NCI-H345 treated with DMSO at 0.1 percent for 48 hours (cell line): ENCODE measurements around the gene CTDSPL.
A peak's percentile ranks its signal among the peaks of the same experiment; 100 is the strongest.
"Not testable (repeated sequence)": the region's sequence is repeated elsewhere in the genome, so short reads cannot be mapped to it uniquely, and the experiment has no call there.

ENCODE experiments used
- DNase-seq: peaks from one replicate; lab custom pipeline; 2025; ENCODE audit not compliant: unreplicated experiment; lab: John Stamatoyannopoulos, UW

CTDSPL gene

DNA sequence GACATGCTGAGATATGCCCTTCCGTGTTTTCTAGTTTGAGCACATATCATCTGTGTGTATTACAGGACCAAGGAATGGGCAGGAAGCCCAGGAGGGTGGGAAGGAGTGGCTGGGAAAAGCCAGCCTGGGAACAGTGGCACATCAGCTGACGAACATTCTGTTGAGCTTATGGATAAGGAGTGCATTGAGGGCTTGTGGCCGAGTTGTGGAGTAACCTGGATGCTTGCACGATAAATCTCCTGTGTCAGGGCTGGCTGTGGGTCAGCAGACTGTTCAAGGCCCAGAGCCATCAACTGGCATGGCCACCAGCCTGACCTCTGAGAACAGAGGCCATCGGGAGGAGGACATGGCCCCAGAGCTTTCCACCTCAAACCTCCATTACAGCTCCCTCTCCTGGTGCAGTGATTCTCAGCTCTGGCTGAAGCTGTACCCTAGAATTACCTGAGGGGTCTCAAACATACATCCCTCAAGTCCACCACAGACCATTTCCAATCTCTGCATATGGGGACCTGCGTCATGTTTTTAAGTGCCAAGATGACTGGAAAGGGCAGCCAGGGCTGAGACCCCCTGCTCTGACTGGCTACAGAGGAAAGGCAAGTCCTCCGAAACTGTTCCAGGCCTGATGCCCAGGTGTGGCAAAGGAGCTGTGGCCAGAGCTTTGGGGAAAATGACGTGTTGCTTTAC lies 124.1 kb downstream of the CTDSPL start:
- no peak for DNase-seq

DNA sequence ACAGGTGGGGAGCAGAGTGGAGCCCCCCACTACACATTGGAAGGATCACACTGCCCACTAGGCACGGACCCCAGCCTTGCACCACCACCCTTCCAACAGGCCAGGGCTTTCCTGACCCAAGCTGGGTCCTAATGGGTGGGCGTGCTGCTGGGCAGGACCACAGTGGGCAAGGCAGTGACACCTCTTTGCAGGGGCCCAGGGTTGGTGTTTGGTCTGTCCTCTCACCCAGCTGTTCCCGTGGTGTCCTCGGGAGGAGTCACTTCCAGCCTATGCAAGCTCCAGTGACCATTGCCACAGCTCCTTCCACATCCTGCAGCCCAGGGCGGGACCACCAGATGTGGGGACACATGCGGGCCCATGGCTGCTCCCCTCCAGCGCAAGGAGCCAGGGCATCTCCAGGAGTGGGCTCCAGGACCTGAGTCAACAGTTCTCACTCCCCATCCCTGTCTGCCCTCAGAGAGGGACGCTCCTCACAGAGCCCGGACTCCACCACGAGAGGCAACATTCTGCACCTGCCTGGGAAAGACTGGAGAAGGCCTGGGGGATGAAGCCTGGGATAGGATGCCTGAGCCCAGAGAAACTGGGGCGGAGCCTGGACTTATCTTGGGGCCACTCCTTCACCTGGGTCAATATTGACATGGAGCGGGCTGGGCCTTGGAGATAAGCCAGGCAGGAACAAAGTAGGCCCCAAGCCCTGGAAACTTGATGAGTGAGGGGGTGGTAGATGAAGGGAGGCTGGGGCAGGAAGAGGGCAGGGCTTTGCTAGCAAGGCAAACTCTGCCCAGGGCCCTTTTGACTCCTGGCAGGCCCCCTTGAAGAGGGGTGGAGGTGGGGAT lies 125.0 kb downstream of the CTDSPL start:
- no peak for DNase-seq

DNA sequence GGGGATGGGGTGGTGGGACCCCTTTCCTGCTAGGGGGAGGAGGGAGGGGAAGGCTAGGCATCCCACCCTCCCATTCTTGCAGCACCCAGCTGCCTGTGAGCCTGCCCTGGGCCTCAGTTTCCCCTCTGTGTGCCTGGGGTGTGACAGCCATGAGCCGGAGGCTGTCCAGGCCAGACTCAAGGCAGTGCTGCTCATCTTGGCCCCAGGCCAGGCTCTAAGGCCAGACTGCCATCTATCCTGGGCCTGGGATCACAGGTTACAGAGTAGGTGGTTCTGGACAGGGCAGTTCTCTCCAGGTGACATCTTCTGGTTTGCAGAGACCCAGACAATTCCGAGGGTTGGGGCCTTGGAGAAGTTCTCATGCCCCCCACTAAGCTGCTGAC lies 125.6 kb downstream of the CTDSPL start:
- no peak for DNase-seq

DNA sequence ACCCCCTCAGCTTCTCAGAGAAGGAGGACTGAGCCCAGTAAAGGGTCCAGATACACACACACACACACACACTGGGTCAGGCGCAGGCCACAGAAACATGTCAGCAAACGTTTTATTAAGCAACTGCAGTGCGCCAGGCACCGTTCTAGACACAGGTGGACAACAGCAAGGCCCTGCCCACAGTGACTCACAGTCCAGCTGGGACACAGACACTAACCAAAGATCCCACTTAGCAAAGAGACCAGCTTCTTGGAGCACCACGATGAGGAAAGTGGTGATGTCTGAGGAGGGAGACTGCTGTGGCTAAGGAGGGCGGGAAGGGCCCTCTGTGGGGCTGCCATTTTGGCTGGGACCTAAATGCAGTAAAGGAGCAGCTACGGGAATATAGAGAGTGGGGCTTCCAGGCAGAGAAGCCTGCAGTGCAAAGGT lies 126.1 kb downstream of the CTDSPL start:
- DNase-seq = no peak

DNA sequence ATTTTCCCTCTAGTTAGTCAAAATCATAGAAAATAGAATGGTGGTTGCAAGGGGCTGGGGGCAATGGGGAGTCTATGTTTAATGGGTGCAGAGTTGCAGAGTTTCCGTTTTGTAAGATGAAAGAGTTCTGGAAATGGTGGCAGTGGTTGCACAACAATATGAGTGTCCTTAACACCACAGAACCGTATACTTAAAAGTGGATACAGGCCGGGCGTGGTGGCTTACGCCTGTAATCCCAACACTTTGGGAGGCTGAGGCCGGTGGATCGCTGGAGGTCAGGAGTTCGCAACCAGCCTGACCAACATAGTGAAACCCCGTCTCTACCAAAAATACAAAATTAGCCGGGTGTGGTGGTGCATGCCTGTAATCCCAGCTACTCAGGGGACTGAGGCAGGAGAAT lies 126.7 kb downstream of the CTDSPL start:
- not testable (repeated sequence) for DNase-seq

DNA sequence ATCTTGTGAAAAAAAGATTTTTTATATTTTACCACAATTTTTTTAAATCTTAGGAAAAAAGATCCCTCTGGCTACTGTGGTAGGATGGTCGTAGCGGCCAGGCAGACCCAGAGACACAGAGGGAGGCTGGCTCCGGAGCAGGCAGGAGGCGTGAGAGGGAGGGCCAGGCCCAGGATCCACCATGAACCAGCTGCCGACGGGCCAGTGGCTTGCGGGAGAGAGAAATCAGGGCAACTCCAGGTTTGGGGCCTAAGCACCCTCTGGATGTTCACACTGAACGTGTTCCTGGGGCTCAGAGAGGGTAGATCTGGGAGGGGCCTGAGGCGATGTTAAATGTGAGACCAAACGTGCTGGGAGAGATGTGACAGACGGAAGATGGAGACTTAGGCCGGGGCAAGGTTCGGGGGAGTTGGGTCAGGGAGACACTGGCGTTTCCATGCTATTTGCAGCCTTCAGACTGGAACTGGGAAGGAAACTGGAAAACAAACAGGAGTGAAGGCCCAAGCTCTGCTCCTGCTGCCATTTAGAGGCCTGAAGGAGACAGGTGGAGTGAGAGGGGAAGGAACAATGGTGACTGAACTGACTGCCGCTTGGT lies 127.3 kb downstream of the CTDSPL start:
- DNase-seq = no peak

DNA sequence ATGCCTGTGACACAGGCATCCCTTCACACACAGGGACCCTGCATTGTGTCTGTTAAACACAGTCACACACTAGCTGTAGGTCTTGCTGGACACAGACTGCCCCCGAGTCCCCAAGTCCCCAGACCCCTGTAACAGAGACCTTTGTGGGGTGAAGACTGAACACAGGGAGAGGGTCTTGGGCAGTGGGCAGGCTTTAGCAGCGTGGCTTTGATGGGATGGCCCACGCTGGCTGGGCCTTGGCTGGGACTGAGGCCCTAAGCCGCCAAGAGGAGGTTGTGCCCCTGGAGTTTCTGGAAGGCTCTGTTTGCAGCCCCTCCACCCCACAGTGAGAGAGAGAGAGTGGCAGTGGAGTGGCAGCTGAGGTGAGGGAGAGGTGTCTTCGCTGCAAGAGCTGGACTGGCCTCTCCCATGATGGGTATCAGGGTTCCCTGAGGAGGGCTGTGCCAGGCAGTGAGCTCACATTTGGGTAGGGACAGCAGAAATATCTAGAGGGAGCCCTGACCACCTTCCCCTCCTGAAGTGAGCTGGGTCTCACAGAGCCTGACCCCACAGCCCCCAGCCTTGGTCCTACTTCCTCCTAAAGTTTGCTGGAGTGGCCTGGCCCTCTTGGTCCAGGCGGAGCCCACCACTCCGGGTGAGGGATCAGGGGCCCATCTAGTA lies 128.3 kb downstream of the CTDSPL start:
- DNase-seq = no peak

DNA sequence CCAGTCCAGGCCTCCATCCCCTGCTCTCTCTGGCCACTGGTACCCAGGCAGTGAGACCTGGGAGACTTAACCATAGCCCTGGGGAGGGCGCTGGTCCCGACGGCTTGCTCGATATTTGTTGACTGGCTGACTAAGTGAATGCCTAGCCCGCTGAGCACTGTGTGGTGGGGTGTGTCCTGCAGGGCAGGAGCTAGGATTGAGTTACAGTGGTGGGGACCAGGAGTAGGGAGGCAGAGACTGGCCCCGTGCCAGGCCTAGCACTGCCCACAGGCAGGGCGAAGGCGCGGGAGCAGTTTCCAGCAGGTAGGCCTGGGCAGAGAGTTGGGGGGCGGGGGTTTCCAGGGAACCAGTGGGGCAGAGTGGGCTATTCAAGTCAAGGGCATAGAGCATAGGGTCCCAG lies 128.8 kb downstream of the CTDSPL start, which contains the start of gene VILL:
VILL (plus strand) TSS at position 260 of the 400 bp plus-strand sequence. CDS start 2,887 bp downstream, outside the sequence.
- DNase-seq = no peak

DNA sequence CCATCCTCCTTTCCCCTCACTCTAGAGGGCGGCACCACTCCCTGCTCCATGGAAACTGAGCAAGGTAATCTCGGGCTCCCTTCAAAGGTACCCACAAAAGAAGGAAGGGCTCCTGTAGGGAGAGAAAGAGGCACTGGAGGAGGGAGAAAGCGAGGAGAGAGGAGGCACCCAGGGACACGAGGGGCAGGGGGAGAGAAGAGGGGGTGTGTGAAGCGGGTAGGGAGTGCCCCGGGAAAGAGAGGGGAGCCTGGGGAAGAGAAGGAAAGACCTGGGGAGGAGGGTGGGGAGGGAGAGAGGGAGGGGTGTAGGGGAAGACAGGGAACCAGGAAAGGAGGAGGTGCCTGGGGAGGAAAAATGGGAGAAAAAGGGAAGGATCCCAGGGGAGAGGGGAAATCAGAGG lies 129.4 kb downstream of the CTDSPL start:
- DNase-seq = no peak

DNA sequence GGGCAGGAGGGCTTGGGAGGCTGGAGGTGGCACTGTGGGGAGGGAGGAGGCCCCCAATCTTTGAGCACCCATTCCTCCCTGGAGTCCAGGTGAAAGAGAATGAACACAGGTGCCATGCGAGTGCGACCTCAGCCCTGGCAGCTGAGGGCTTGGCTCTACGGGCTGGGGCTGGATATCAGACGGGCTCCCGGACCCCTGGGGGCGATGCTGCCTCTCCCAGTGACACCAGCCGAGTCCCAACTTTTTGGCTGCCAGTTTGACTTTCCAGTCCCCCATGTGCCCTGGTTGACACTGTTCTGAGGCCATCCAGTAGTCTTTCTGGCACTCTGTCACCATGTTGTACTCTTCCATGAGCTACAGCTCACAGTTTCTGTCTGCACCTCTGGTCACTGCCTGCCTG lies 130.1 kb downstream of the CTDSPL start:
- DNase-seq = no peak

DNA sequence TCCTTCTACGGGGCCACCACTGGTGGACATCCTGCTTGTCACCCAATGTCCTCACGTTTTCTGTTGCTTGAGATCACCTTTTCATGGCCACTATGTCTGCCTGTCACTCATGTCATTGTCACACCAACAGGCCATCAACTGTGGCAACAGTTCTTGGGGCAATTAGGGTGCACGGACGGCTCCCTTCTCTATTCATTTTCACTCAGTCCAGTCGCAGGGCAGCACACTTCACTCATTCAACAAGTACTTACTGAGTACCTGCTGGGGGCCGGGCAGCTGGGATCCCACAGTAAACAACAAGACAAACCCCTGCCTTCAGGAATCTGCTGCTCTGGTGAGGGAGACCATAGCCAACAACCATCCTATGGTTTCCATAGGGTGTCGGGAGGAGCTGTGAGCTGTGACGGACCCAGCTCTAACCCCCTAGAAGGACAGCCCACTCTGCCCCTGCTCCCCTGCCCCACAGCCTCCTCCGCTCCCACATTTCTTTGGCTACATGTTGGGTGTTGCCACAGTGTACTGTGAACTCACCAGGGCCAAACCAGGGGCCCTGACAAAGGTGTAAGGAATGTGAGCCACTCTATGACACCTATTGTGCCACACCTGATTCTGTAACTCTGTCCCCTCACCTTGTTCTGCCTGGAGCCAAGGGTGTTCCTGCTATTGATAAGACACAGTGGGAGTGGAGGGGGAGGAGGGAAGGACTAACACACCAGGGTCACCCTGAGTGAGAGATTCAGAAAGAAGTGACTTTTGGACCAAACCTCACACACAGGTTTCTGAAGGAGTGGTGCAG lies 130.8 kb downstream of the CTDSPL start:
- DNase-seq = no peak

DNA sequence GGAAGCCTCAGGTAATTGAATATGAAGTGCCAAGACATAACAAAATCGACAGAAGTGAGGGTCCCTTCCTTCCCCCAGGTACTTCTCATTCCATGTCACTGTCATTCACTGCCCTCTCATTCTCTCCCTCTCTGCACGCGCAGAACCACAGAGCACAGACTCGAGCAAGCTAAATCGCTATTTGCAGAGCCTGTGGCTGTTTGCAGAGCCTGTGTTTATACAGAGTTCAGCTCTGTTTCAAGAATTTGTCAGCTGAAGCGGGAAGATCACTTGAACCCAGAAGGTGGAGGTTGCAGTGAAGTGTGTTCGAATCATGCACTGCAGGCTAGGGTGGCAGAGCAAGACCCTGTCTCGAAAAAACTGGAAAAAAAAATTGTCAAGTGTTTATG lies 131.4 kb downstream of the CTDSPL start:
- DNase-seq = no peak

DNA sequence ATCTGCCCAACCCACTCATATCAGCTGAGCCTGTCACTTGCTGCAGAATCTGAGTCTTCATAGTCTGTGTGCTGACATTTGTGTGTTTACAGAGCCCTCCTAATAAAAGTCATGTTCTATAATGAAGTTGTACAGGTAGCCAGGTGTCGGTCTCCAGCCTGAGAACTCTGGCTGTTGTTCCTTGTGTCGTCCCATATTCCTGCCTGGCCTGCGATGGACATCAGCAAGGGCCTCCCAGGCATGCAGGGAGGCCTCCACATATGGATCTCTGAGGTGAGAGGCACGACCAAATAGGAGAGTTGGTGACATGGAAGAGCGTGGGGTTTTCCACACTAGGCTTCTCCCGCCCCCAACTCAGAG lies 131.8 kb downstream of the CTDSPL start:
- DNase-seq = no peak

DNA sequence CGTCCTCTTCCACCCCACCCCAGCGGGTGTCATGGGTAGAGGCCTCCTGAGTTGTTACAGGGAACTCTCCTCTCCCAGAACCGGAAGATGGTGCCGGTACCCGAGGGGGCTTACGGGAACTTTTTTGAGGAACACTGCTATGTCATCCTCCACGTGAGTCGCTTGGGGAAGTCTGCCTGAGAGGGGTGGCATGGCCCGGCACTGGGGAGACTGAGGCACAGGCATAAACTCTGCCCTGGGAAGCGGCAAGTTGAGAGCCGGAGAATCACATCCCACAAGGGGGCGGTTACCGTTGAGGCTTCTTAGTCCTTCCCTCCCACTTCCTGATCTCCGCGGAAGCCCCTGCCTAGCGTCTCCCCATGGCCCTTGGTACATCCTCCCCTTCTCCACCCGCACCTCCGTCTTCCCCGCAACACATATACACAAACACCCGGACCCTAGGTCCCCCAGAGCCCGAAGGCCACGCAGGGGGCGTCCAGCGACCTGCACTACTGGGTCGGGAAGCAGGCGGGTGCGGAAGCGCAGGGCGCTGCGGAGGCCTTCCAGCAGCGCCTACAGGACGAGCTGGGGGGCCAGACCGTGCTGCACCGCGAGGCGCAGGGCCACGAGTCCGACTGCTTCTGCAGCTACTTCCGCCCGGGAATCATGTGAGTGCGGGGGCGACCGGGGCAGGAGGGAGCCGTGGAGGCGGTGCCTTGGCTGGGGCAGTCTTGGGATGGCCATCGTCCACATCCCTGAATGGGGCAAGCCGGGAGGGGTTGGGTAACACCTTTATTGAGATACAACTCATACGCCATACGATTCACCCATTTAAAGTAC lies 132.3 kb downstream of the CTDSPL start:
- DNase-seq = no peak

DNA sequence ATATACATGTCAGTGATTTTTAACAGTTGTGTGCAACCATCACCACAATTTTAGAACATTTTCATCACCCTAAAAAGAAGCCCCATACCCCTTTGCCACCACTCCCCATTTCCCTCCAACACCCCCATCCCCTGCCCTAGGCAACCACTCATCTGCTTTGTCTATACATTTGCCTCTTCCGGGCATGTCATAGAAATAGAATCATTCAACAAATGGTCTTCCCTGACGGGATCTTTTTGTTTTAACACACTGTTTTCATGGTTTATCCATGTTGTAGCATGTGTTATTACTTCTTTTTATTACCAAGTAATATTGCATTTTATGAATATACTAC lies 132.9 kb downstream of the CTDSPL start:
- no peak for DNase-seq

DNA sequence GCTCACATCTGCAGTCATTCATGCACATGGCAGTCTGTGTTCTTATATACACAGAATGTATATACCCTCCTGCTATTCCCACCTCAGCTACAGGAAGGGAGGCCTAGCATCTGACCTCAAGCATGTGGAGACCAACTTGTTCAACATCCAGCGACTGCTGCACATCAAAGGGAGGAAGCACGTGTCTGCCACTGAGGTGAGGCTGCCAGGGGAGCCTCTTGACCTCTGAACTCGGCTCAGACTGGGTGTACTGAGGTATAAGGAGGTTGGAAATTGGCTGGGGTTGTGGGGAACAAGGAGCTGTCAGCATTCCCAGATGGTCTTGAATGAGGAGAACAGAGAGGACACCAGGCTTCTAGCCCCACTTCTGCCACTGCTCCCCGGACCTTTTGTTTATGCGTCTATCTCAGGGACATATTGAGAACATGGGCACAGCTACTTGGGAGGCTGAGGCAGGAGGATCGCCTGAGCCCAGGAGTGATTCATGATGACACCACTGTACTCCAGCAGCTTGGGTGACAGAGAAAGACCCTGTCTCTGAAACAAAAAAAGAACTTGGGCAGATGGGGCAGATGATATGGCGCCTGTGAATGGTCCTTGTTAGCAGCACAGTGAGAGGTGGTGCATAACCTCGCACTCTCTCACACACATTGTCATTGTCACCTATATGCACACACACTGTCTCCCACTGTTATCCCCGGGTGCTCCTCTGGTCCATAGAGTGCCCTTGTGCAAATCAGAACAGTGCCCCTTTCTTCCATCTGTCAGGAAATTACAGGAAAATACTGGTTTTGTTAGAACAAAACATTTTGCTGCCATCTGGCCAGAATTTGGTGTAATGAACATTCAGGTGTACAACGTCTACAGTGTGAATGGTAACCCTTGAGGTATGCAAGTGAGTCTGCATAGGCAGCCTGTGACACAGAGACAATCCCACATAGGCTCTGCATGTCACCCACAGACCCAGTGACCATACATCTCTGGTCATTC lies 134.3 kb downstream of the CTDSPL start:
- no peak for DNase-seq

DNA sequence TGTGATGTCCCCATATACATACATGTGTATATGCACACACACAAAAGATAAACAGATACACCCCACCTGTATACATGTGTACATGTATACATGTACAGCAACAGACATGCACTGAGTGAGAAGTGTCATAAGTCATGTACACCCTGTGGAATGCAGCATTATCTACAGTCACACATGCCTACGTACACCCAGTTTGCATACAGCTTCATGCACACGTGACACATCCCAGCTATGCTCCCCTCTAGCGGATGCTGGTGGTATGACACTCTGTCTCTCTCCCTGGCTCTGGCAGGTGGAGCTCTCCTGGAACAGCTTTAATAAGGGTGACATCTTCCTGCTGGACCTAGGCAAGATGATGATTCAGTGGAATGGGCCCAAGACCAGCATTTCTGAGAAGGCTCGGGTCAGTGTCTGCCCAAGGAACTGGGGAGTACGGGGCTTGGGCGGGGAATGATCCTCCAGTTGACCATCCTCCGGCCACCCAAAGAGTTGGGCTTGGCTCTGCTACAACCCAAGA lies 135.2 kb downstream of the CTDSPL start:
- peak; percentile 34 for DNase-seq

DNA sequence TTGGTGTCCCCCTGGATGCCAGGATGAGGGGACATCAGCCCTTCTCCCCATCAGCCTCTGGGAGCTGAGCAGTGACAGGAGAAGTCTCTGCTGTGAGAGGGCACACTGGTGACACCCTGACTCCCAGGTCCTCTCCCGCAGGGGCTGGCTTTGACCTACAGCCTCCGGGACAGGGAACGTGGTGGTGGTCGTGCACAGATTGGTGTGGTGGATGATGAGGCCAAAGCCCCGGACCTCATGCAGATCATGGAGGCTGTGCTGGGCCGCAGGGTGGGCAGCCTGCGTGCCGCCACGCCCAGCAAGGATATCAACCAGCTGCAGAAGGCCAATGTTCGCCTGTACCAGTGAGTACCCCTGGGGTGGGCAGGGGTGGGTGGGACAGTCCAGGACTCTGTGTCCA lies 135.7 kb downstream of the CTDSPL start:
- DNase-seq = no peak
